Measurements from ENCODE around the gene ATP5F1E.

DNA sequence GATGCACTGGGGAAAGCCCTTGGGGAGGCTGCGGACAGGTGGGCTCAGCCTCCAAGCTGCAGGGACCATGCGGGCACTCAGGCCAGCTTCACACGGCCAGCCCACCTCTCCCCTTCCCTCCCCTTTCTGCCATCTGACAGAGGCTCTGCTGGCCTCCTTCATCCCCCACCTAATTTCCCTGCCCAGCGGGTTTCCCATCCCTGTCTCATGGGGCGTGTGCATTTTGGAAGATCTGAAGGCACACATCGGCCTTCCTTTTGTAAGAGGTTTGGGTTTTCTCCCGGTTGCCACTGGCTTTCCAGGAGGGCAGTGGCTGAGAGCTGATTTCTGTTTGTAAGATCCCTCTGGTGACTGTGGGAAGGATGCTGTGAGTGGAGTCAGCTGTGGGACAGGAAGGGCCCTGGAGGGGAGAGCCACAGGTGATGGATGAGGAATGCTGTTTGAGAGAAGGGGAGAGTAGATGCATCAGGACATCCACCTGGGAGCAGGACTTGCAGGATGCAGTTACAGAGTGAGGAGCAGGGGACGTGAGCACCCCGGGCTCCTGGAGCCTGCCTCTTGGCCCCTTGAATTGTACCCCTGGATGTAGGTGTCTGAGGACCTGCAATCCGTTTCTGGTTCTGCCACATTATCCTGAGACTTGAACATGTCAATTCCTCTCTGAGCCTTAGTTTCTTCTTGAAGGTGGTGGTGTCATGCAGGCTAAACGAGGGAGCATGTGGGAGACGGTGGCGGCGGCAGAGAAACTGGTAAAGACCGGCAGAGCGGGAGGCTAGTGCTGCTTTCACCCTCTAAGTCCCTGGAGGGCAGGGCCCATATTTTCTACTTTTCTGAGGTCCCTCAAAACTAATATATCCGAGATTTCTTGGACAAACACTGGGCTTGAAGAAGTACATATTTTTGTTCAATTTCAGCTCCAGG lies 18.8 kb downstream of the ATP5F1E start:
- TF ChIP-seq, protein P1, sequence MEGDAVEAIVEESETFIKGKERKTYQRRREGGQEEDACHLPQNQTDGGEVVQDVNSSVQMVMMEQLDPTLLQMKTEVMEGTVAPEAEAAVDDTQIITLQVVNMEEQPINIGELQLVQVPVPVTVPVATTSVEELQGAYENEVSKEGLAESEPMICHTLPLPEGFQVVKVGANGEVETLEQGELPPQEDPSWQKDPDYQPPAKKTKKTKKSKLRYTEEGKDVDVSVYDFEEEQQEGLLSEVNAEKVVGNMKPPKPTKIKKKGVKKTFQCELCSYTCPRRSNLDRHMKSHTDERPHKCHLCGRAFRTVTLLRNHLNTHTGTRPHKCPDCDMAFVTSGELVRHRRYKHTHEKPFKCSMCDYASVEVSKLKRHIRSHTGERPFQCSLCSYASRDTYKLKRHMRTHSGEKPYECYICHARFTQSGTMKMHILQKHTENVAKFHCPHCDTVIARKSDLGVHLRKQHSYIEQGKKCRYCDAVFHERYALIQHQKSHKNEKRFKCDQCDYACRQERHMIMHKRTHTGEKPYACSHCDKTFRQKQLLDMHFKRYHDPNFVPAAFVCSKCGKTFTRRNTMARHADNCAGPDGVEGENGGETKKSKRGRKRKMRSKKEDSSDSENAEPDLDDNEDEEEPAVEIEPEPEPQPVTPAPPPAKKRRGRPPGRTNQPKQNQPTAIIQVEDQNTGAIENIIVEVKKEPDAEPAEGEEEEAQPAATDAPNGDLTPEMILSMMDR (IDR thresholded peaks at IDR 0.05): no peak
- TF ChIP-seq POLR2A (IDR thresholded peaks at IDR 0.05): no peak

Data from lower leg skin (tissue), 3 donors.